CD1c-positive myeloid dendritic cell (primary cell): ENCODE measurements around the gene ATP2A1.
"Not testable (repeated sequence)": the region's sequence is repeated elsewhere in the genome, so short reads cannot be mapped to it uniquely, and the experiment has no call there.

Experiments used
- DNase-seq: peaks from one replicate; pipeline ENCODE4 v3.0.0-alpha.2; 2016; ENCODE audit errors: extremely low spot score

Gene ATP2A1

GRCh38 chr16:28881565-28881964, 3.3 kb downstream of the ATP2A1 start:
- not testable (repeated sequence) for DNase-seq

- no peak for DNase-seq
Measured at GRCh38 chr16:28882551-28883160, 4.4 kb downstream of the ATP2A1 start.

- no peak for DNase-seq
Measured at GRCh38 chr16:28883221-28883996, 5.1 kb downstream of the ATP2A1 start.

DNA sequence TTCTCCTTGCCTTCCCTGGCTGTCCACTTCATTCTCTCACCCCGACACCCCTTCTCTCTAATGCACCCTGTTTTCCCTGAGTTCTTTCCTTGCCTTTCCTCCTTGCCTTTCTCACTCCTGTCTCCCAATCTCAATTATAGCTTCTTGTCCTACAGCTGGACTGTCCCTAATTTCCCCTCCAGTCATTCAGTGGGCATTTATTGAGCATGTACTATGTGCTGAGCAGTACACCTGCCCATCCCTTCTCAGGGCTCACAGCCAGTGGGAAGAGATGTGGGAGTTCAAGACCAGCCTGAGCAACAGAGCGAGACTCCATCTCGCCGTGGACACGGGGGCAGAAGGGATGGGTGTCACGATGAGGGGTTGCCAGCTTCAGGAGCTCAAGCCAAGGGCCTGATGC, 5.8 kb downstream of the ATP2A1 start:
- DNase-seq, result no peak

GRCh38 chr16:28886945-28887344, 8.7 kb downstream of the ATP2A1 start:
- DNase-seq, result no peak

DNA sequence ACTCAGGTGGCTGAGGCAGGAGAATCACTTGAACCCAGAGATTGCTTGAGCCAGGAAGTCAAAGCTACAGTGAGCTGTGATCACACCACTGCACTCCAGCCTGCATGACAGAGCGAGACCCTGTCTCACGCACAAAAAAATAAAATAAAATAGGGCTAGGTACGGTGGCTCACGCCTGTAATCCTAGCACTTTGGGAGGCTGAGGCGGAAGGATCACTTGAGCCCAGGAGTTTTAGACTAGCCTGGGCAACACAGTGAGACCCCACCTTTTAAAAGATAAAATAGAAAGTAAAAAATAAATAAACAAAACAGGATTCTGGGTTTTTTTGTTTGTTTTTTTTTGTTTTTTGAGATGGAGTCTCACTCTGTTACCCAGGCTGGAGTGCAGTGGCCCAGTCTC, 12.1 kb downstream of the ATP2A1 start:
- not testable (repeated sequence) for DNase-seq

DNA sequence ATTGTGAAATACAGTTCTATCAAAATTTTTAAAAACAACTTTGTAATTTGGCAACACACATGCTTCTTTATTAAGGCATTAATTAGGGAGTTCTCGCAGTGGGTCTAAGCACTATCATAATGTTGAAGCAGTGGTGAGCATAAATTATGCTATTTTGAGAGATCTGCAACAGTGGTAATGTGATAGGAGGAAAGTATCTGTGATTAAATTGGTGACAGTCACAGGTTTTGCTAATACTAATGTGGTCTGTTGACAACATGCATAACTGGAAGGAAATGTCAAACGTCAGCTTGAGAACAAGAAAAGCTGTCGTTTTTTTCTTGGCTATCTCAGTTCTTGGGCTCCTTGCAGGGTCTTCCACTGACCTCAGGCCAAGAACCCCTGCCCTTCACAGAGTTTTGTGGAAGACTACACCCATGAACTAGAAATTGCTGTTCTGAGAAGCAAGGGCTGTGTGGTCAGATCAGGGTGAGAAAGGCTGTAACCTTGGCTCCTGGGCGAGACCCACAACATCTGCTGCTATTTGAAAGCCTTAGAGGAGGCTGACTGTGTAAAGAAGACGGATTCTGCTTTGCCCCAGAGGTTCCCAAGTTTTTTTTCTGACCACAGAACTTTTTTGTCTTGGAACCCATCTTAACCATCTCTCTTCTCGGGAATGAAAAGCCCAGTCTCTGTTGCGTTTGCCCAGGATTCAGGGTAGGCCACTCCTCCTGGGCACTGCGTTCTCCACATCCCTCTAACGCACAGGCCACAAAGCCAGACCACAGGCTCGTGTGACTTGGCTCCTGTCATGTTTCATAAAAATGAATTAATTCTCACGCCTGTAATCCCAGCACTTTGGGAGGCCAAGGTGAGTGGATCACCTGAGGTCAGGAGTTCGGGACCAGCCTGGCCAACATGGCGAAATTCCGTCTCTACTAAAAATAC, 13.9 kb downstream of the ATP2A1 start:
- no peak for DNase-seq

GRCh38 chr16:28893291-28893690, 15.0 kb downstream of the ATP2A1 start:
- no peak for DNase-seq

DNA sequence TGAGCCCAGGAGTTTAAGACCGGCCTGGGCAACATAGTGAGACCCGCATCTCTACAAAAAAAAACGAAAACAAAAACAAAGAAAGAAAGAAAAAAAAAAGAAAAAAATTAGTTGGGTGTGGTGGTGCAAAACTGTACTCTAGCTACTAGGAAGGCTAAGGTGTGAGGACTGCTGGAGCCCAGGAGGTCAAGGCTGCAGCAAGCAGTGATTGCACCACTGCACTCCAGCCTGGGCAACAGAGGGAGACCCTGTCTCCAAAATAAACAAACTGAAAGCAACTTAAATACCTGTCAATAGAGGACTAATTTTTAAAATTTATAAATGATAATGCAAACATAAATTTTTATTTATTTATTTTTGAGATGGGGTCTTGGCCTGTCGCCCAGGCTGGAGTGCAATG, 17.3 kb downstream of the ATP2A1 start:
- DNase-seq, result no peak

- no peak for DNase-seq
Measured at GRCh38 chr16:28897826-28898225, 19.5 kb downstream of the ATP2A1 start.

- DNase-seq, result no peak
Measured at GRCh38 chr16:28898266-28898665, 20.0 kb downstream of the ATP2A1 start.

DNA sequence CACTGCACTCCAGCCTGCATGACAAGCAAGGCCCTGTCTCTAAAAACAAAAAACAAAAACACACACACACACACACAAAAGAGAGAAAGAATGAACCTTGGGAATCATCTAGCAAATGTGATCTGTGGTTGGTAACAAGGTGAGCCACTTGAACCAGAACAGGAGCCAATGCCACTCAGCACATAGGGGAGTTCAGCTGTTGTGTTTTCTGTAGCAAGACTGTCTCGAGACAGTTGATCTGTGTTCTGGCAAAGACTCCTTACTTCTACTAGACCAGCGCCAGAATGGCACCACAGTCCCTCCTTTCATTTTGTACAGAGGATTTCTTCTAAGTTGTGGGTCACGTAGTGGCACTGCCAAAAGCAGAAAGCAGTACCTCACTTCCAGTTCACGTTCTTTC, 20.7 kb downstream of the ATP2A1 start:
- no peak for DNase-seq

DNA sequence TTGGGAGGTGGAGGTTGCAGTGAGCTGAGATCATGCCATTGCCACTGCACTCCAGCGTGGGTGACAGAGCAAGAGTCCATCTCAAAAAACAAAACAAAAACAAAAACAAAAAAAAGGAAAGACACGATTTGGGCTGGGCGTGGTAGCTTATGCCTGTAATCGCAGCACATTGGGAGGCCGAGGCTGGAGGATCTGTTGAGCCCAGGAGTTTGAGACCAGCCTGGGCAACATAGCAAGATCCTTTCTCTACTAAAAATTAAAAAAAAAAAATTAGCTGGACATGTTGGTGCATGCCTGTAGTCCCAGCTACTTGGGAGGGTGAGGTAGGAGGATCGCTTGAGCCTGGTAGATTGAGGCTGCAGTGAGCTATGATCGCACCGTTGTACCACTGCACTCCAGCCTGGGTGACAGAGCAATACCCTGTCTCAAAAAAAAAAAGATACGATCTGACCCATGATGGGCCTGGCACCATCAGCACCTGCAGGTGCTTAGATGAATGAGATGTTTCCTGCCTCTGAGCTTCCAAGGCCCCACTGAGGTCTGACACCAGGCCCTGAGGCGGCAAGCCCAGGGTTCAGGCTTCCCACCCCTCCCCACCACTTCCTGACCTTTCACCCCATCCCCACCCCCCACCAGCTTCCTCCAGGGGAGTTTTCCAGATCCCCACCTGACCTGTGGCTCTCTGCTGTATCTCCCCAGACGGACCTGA, 21.7 kb downstream of the ATP2A1 start:
- no peak for DNase-seq

DNA sequence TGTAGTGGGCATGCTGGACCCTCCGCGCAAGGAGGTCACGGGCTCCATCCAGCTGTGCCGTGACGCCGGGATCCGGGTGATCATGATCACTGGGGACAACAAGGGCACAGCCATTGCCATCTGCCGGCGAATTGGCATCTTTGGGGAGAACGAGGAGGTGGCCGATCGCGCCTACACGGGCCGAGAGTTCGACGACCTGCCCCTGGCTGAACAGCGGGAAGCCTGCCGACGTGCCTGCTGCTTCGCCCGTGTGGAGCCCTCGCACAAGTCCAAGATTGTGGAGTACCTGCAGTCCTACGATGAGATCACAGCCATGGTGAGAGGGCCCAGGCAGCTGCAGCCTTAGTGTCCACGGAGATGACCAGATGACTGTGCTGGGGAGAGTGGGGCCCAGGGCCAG, 22.3 kb downstream of the ATP2A1 start:
- DNase-seq, result no peak

- DNase-seq, result peak; percentile 3
Measured at GRCh38 chr16:28901862-28902261, 23.6 kb downstream of the ATP2A1 start.

GRCh38 chr16:28902909-28903308, 24.6 kb downstream of the ATP2A1 start:
- DNase-seq, result no peak

GRCh38 chr16:28903344-28904042, 25.2 kb downstream of the ATP2A1 start:
- DNase-seq, result no peak

GRCh38 chr16:28904363-28904762, 26.1 kb downstream of the ATP2A1 start:
- no peak for DNase-seq

- no peak for DNase-seq
Measured at GRCh38 chr16:28904828-28905227, 26.5 kb downstream of the ATP2A1 start.

DNA sequence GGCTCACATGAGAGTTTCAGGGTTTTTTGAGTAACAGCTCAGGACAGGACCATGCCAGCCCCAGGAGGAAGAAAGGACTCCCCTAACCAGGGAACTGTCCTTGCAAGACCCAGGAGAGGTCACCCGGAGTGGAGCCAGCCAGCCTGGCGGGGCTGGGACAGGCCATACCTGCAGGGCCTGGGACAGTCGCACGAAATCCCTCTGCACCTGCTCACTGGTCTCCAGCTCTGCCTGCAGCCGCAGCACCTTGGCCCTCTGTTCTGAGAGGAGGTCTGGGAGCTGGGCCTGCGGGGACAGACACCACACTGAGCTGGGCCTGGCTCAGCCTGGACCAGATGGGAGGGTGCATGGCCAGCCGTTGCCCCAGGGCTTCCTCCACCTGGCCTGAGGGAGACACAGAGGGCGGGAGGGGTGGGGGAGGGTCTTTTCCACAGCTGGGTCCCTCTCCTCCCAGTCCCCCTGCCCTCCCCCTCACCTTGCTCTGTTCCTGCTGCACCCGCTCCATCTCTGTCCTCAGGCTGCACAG, 27.0 kb downstream of the ATP2A1 start:
- DNase-seq, result no peak

DNA sequence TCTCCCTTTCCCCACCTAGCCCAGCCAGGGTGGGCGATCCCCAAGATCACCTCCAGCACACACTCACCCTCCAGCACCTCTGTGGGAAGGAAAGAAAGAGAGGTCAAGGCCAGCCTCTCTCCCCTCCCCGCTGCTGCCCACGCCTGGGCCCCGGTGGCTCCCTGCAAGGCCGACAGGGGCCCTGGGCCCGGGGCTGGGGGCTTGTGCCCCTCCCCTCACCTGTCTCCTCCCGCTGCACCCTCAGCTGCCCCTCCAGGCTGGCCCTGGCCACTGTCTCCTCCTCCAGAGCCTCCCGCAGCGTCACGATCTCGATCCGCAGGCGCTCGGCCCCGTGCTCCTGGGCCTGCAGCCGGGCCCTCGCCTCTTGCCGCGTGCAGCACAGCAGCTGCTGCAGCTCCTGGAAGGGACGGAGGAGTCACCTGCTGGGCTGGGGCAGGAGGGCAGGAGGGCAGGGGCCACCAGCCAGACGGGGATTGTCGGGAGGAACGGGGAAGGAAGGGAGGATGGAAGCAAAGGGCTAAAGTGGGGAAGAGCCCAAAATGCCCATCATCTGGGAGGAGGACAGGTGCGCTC, 27.6 kb downstream of the ATP2A1 start:
- no peak for DNase-seq
